Stimulated activated CD4-positive, alpha-beta T cell treated with anti-CD3 and anti-CD28 coated beads, Interleukin-2, amount 100 ng/mL, for 48 hours (primary cell): ENCODE measurements around the gene EARS2.
"Not testable (repeated sequence)": the region's sequence is repeated elsewhere in the genome, so short reads cannot be mapped to it uniquely, and the experiment has no call there.

Experiments used
- DNase-seq, 2 donors: peaks; one replicate each; pipeline ENCODE4 v3.0.0-alpha.2; 2020

Gene EARS2

DNA sequence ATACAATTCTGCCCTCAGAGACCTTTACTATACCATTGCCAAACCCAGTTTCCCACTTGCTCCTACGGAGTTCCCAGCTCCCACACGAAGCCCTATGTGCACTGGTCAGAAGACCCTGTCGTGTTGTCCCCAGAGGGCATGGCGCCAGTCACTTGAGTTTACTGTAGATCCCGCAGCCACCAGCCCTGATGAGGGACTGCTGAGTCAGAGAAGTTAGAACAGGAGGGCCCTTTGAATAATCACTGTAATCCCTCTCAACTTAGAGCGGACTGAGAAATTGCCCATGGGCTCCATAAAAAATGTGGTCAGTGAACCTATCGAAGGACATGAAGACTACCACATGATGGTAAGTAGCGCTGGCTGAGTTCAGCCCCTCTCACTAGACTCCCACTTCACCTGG lies 9.6 kb upstream of the EARS2 start:
- DNase-seq, result no peak

DNA sequence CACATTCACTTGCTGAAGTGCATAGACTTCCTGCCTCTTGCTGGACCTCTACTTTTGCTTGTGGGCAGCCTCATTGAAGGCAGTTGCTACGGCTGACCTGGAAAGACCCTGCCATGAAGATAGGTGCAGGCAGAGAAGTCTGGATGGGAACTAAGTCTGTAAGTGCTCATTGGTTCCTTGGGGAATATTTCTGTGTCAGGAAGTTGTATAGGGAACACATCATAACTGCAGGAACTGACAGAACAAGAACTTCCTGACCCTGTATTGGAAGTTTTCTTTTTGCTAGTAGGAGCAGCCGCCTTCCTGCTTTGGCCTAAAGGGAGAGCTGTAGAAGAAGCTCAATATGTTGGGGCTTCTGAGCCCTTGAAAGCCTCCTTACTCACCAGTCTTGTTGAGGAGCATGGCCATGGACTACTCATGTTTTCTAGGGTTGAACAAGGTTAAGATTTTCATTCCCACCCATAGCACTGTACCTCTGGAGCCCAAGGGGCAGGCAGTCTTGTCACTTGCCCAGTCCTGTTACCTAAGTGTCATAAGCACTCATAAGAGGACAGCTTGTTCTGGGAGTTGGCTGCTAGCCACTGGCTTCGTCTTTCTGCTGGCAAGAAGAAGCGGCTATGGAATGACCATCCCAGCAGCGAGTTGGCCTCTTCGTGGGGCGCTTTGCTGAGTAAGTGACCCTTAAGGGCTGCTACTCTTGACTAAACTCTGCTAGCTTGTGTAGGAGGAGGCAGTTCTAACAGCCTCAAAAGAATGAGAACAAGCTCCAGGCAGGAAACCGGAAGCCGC lies 7.6 kb upstream of the EARS2 start:
- no peak for DNase-seq

- DNase-seq, result no peak
Measured at GRCh38 chr16:23563186-23563585, 6.0 kb upstream of the EARS2 start.

DNA sequence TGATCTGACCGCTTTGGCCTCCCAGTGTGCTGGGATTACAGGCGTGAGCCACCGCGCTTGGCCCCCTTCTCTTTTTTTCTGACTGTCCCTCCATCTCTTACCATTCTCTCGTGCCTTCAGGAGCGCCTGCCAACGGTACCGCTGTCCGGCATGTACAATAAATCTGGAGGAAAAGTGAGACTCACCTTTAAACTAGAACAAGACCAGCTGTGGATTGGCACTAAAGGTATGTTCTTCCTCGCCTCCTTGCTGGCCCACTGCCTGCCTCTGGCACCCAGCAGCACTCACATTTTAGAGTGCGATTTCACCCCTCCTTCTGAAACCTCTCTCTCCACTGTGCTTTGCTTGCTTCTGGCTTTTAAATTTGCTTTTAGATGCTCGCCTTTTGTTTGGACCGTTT lies 5.4 kb upstream of the EARS2 start:
- no peak for DNase-seq

GRCh38 chr16:23561586-23561985 lies 4.4 kb upstream of the EARS2 start:
- no peak for DNase-seq

- DNase-seq, result peak in 1 of 2 donors; percentile 8
Measured at GRCh38 chr16:23557779-23558702, 891 bp upstream of the EARS2 start.

DNA sequence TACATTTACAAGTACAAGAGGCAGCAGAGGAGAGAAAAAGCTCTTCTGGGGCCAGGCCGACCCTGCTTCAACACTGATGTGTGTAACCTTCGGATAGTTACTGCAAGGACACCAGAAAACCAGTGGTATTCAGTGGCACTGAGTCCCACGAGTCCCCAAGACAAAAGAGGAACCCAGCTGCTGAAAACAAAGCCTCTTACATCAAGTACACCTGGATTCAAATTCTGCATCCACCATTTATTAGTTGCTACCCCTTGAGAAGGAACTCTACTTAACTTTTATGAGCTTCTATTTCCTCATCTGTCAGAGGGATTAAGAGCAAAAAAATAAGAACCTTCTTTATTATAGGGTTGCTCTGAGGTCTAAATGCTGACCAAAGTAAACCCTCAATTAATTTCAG lies 2.6 kb downstream of the EARS2 start:
- no peak for DNase-seq

DNA sequence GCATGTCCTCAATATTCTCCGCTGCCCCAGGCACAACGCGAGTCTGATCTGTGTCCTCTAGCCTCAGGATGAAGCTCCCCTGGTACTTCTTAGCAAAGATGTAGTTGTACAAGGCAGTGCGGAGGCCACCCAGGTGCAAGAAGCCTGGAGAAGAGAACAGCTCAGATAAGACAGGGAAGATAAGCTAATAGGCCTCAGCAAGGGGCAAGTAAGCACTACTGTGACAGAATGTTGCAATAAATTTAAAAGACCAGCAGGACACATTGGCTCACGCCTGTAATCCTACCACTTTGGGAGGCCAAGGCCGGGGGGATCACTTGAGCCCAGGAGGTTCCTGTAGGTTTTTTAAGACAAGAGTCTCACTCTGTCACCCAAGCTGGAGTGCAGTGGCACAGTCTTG lies 5.0 kb downstream of the EARS2 start:
- DNase-seq, result no peak

DNA sequence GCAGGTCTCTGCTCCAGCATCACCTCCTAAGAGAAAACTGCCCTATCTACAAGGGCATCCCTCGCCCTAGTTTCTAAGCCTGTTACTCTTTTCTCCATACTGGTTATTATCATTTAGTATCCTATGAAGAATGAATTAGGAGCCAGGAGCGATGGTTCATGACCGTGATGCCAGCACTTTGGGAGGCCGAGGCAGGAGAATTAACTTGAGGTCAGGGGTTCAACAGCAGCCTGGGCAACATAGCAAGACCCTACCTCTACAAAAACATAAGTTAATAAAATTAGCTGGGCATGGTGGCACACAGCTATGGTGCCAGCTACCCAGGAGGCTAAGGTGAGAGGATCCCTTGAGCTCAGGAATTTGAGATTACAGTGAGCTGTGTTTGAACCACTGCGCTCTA lies 7.2 kb downstream of the EARS2 start:
- DNase-seq, result no peak

- no peak for DNase-seq
Measured at GRCh38 chr16:23544436-23544835, 12.7 kb downstream of the EARS2 start.

- DNase-seq, result not testable (repeated sequence)
Measured at GRCh38 chr16:23540817-23541178, 16.4 kb downstream of the EARS2 start.

DNA sequence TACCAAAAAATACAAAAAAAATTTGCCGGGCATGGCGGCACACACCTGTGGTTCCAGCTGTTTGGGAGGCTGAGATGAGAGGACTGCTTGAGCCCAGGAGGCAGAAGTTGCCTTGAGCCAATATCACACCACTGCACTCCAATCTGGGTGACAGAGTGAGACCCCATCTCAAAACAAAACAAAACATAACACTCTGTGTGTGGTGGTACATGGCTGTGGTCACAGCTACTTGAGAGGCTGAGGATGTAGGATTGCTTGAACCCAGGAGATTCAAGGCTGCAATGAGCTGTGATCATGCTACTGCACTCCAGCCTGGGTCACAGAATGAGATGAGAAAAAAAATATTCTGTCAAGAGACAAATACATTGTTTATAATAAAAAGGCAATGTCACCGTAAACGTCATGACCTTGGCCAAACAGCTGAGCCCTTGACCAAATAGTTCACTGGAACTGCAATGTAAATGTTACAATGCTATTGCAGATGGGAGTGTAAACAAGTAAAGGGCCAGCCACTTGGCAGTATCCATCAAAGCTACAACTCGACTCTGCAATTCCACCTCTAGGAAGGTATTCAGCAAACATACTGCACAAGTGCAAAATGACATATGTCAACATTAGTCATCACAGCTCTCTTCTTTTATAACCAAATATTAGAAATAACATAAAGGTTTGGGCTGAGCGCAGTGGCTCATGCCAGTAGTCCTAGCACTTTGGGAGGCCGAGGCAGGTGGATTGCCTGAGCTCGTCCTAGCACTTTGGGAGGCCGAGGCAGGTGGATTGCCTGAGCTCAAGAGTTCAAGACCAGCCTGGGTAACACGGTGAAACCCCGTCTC lies 16.9 kb downstream of the EARS2 start:
- no peak for DNase-seq

GRCh38 chr16:23538919-23539278 lies 18.3 kb downstream of the EARS2 start:
- DNase-seq, result no peak

- DNase-seq, result no peak
Measured at GRCh38 chr16:23537390-23537789, 19.8 kb downstream of the EARS2 start.

DNA sequence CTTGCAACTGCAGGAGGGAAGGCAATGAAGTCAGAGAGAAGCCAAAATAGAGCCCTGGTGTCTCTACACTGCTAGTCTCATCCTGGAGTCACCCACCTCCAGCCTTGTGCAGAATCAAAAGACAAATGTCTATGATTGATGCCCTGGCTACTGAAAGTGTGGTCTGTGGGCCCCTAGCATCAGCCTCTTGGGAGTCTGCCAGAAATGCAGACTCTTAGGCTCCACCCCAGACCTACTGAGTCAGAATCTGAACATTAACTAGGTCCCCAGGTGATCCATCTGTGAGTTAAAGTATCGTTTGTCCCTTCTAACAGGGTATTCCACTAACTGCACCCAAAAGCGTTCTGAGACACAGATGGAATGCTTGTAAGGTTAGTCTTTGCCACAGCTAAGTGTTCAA lies 21.2 kb downstream of the EARS2 start:
- DNase-seq, result no peak

DNA sequence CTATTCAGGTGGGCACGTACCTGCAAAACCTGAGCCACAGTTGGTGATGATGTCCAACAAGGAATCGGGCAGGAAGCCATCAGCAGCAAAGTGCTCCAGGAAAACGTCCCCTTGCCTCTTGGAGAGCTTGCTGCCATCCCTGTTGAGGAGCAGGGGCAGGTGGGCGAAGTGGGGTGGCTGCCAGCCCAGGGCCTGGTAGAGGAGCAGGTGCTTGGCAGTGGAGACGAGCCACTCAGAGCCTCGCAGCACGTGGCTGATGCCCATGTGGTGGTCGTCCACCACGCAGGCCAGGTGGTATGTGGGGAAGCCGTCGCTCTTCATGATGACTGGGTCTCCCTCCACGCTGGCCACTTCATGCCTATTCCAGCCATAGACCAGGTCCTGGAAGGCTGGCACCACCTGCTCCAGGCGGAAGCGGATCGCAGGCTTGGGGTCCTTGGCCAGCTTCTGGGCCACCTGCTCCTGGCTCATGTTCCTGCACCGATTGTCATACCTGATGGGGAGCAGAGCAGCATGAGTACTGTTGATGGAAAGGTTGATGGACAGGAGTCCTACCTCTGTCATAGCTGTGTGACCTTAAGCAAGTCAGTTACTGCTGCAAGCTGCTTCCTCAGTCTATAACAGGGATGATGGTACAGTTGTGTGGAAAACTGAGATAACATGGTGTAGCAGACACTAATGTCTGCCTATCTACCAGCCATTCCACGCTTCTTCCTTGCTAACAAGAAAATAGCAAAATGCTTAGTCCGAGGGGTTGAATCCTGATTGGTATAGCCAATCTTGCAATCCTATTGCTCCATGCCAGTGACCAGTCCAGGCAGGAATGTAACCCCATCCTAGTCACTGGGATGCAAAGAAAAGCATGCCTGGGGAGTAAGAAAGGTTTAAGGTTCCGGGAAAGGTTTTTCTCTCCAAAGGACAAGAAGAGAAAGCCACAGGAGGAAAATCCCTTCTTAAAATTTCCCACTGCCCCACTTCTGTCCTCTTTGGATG lies 22.0 kb downstream of the EARS2 start:
- DNase-seq, result no peak

DNA sequence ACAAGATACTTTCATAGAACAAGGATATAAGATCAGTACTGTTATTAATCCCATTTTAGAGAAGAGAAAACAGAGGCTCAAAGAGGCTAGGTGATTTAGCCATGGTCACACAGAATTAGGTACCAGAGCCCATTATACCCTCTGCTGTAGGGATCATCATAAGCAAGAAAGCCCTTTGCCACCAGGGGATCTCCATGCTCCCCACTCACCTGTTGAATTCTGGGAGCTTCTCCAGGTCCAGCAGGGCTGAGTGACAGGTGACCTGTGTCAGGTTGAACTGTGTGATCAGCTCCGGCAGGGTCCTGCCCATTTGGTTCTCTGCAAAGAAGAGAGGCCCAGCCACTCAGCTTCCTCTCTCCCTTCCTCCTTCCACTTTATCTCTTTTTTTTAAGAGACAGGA lies 24.7 kb downstream of the EARS2 start:
- DNase-seq, result no peak

- no peak for DNase-seq
Measured at GRCh38 chr16:23530062-23530461, 27.1 kb downstream of the EARS2 start.

DNA sequence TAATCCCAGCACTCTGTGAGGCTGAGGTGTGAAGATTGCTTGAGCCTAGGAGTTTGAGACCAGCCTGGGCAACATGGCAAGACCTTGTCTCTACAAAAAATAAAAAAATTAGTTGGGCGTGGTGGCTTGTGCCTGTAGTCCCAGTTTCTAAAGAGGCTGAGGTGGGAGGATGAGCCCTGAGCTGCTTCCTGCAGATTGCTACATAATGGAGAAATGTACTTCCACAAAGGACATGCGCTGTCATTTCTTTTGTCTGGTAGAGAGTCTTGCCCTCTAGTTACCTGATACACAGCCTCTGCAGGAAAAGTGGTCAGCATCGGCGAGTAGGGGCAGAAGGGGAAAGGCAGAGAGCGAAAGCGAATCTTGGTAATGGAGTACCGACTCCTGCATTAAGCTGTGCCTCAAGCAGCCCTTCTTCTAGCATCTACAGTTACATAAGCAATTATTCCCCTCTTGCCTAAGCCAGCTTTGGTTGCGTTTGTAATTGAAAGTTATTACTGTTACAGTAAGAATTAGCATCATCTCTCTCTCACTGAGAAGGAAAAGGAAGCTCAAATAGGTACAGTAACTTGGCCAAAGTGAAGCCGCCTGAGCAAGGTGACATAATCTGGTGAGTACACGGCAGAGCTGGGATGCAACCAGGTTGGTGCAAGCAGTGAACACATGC lies 28.4 kb downstream of the EARS2 start:
- no peak for DNase-seq

- DNase-seq, result no peak
Measured at GRCh38 chr16:23527961-23528643, 29.0 kb downstream of the EARS2 start.

- no peak for DNase-seq
Measured at GRCh38 chr16:23524886-23525285, 32.3 kb downstream of the EARS2 start.
